Activated naive CD8-positive, alpha-beta T cell (primary cell): Measurements from ENCODE around the gene TSPAN32.
A peak's percentile ranks its signal among the peaks of the same experiment; 100 is the strongest.

ENCODE experiments used
- H3K27ac Mint-ChIP-seq: one replicate; pipeline ENCODE4 v1.8.0; 2021; ENCODE audit warnings: mixed read lengths
- H3K27me3 Mint-ChIP-seq: one replicate; pipeline ENCODE4 v1.8.0; 2021; ENCODE audit warnings: mixed read lengths
- H3K36me3 Mint-ChIP-seq: one replicate; pipeline ENCODE4 v1.8.0; 2021; ENCODE audit warnings: mixed read lengths
- H3K4me1 Mint-ChIP-seq: one replicate; pipeline ENCODE4 v1.8.0; 2021; ENCODE audit warnings: low read depth, mixed read lengths
- H3K4me3 Mint-ChIP-seq: one replicate; pipeline ENCODE4 v1.8.0; 2021; ENCODE audit warnings: mild to moderate bottlenecking, mixed read lengths
- H3K9me3 Mint-ChIP-seq: one replicate; pipeline ENCODE4 v1.8.0; 2021; ENCODE audit warnings: low read depth, mixed read lengths

Gene TSPAN32

GRCh38 chr11:2310786-2311352 is 9.1 kb downstream of the TSPAN32 start:
- no peak overlapping the region for H3K27ac Mint-ChIP-seq
- no peaks in the 10 kb centered on the region for H3K36me3 Mint-ChIP-seq
- H3K9me3 Mint-ChIP-seq, result no peaks in the 10 kb centered on the region
- no peaks in the 10 kb centered on the region for H3K27me3 Mint-ChIP-seq
- no peak overlapping the region for H3K4me3 Mint-ChIP-seq
- peaks cover 16% of the 10 kb centered on the region for H3K4me1 Mint-ChIP-seq

GRCh38 chr11:2311353-2312133 is 9.7 kb downstream of the TSPAN32 start:
- Mint-ChIP-seq H3K27me3 (no peaks in the 10 kb centered on the region), H3K4me3 (no peak overlapping the region), H3K9me3 (no peaks in the 10 kb centered on the region), H3K27ac (no peak overlapping the region), H3K4me1 (peaks cover 10% of the 10 kb centered on the region), H3K36me3 (no peaks in the 10 kb centered on the region)

DNA sequence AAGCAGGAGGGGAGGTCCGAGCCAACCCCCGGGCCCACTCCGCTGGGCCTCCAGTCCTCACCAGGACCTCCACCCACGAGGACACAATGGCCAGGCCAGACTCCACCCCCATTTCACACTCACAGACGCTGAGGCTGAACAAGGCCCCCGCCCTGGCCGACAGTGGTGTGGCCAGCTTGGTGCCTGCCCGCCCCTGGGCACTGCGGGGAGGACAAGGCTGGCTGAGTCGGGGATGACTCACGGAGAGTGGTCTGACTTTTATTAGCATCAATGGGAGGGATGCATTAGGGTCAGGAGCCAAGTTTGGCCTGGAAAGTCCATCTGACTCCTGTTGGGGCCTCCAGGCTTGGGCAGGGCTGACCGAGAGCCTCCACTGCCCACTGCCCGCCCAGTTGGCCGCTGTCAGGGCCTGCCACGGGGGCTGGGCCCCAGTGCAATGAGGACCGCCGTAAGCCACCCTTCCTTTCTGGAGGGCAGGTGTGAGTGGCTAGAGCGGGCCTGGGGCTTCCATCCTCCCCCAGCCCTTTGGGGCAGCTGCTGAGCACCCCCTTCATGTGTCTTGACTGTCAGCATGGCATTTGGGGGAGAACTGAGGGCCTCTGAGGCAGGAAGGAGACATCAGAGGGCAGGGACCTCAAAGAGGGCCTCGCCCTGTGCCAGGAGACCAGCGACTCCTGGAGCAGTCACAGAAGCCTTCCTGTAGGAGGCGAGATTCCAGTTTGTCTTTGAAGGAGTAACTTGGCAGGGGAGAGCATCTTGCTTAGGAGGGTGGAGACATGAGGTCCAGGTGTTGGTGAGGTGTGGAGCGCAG is 10.6 kb downstream of the TSPAN32 start:
- Mint-ChIP-seq H3K27ac (peak overlapping the region; percentile 46), H3K36me3 (no peaks in the 10 kb centered on the region), H3K9me3 (no peaks in the 10 kb centered on the region), H3K4me3 (no peak overlapping the region), H3K4me1 (peaks cover 15% of the 10 kb centered on the region), H3K27me3 (no peaks in the 10 kb centered on the region)

DNA sequence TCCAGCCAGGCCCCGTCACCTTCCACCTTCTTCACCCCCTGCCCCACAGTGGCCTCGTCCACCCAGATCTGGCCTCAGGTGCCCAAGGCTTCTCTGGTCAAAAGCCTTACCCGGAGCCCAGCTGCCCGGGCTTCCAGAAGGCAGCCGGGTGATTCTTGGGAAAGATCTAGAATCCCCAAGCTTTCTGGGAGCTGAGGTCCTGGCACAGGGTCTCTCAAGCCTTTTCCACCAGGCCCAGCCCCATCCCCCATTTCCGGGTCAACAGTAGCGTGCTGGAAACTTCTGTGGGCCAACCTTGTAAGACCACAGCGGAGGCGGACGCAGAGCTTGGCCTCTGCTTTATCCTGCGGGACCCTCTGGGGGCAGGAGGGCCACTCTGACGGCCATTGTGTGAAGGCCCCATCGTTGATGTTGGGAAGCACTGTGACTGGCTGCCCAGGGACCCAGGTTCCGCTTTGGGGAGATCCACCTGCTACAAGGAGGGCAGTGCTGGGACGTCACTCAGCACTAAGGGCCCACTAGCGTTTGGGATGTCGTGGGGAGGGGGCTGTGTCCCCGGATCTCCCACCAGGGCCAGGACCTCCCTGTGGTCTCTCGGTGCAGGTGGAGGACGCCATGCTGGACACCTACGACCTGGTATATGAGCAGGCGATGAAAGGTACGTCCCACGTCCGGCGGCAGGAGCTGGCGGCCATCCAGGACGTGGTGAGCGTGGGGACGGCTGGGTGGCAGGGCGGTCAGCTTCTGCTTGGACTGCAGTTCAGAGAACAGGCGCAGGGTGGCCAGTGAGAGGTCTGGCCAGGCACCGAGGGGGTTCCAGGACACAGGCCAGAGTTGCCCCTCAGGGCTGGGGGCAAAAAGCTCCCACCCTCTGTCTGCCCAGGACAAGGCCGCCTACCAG is 11.5 kb downstream of the TSPAN32 start:
- Mint-ChIP-seq H3K27me3 (no peaks in the 10 kb centered on the region), H3K4me3 (no peak overlapping the region), H3K4me1 (peaks cover 14% of the 10 kb centered on the region), H3K9me3 (no peaks in the 10 kb centered on the region), H3K36me3 (no peaks in the 10 kb centered on the region), H3K27ac (no peak overlapping the region)

- no peaks in the 10 kb centered on the region for H3K27me3 Mint-ChIP-seq
- H3K4me3 Mint-ChIP-seq, result no peak overlapping the region
- no peak overlapping the region for H3K27ac Mint-ChIP-seq
- peaks cover 14% of the 10 kb centered on the region for H3K4me1 Mint-ChIP-seq
- no peaks in the 10 kb centered on the region for H3K36me3 Mint-ChIP-seq
- H3K9me3 Mint-ChIP-seq, result no peaks in the 10 kb centered on the region
Observed at GRCh38 chr11:2314136-2314524, 12.3 kb downstream of the TSPAN32 start.

- Mint-ChIP-seq H3K27me3 (no peaks in the 10 kb centered on the region), H3K4me1 (peaks cover 15% of the 10 kb centered on the region), H3K9me3 (no peaks in the 10 kb centered on the region), H3K27ac (no peak overlapping the region), H3K36me3 (no peaks in the 10 kb centered on the region), H3K4me3 (no peak overlapping the region)
Observed at GRCh38 chr11:2314525-2315394, 12.9 kb downstream of the TSPAN32 start.

- Mint-ChIP-seq H3K36me3 (no peaks in the 10 kb centered on the region), H3K9me3 (no peaks in the 10 kb centered on the region), H3K4me3 (no peak overlapping the region), H3K27ac (no peak overlapping the region), H3K27me3 (no peaks in the 10 kb centered on the region), H3K4me1 (peaks cover 17% of the 10 kb centered on the region)
Observed at GRCh38 chr11:2315395-2316168, 13.8 kb downstream of the TSPAN32 start.

GRCh38 chr11:2316169-2316962 is 14.6 kb downstream of the TSPAN32 start:
- Mint-ChIP-seq H3K9me3 (no peaks in the 10 kb centered on the region), H3K4me3 (no peak overlapping the region), H3K27me3 (no peaks in the 10 kb centered on the region), H3K4me1 (peaks cover 17% of the 10 kb centered on the region), H3K27ac (no peak overlapping the region), H3K36me3 (no peaks in the 10 kb centered on the region)

- no peak overlapping the region for H3K27ac Mint-ChIP-seq
Observed at GRCh38 chr11:2316963-2317244, 15.1 kb downstream of the TSPAN32 start.

GRCh38 chr11:2317354-2318050 is 15.7 kb downstream of the TSPAN32 start:
- Mint-ChIP-seq H3K9me3 (no peaks in the 10 kb centered on the region), H3K27ac (no peak overlapping the region), H3K4me3 (no peak overlapping the region), H3K36me3 (no peaks in the 10 kb centered on the region), H3K27me3 (no peaks in the 10 kb centered on the region), H3K4me1 (peaks cover 17% of the 10 kb centered on the region)

More at GRCh38 chr11:2316963-2317244, 15.1 kb downstream of the TSPAN32 start:
- no peaks in the 10 kb centered on the region for H3K27me3 Mint-ChIP-seq
- H3K9me3 Mint-ChIP-seq, result no peaks in the 10 kb centered on the region
- H3K4me3 Mint-ChIP-seq, result no peak overlapping the region
- H3K4me1 Mint-ChIP-seq, result peaks cover 17% of the 10 kb centered on the region
- H3K36me3 Mint-ChIP-seq, result no peaks in the 10 kb centered on the region

- H3K36me3 Mint-ChIP-seq, result no peaks in the 10 kb centered on the region
- peaks cover 14% of the 10 kb centered on the region for H3K4me1 Mint-ChIP-seq
- no peak overlapping the region for H3K4me3 Mint-ChIP-seq
- no peaks in the 10 kb centered on the region for H3K27me3 Mint-ChIP-seq
- H3K27ac Mint-ChIP-seq, result no peak overlapping the region
- no peaks in the 10 kb centered on the region for H3K9me3 Mint-ChIP-seq
Observed at GRCh38 chr11:2318123-2318522, 16.3 kb downstream of the TSPAN32 start.

DNA sequence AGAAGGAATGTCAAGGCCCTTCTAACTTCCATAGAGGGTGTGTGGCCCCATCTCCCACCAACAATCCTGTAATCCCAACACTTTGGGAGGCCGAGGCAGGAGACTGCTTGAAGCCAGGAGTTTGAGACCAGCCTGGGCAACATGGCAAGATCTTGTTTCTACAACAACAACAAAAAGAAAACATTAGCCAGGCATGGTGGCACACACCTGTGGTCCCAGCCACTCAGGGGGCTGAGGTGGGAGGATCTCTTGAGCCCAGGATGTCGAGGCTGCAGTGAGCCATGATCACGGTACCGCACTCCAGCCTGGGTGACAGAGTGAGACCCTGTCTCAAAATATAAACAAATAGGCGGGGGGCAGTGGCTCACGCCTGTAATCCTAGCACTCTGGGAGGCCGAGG is 16.9 kb downstream of the TSPAN32 start:
- Mint-ChIP-seq H3K9me3 (no peaks in the 10 kb centered on the region), H3K27me3 (no peaks in the 10 kb centered on the region), H3K4me3 (no peak overlapping the region), H3K4me1 (peaks cover 14% of the 10 kb centered on the region), H3K27ac (no peak overlapping the region), H3K36me3 (no peaks in the 10 kb centered on the region)
